Upper lobe of right lung (tissue), 1 donor: Measurements from ENCODE around the gene WFDC5. TPM values are rescaled to one million over a fixed set of nuclear protein-coding genes. Genes with fewer than 3 reads are reported as not detected.

ENCODE experiments used
- ATAC-seq: fragments of 200-7000 bp; cut with Tn5 transposase; one replicate; pipeline ENCODE4 v1.9.1; 2020; ENCODE audit warnings: mild to moderate bottlenecking, moderate library complexity
- DNase-seq: peaks from one replicate; pipeline ENCODE4 v3.0.0-alpha.2; 2020
- H3K27ac ChIP-seq: fragments of 200-600 bp; one replicate; pipeline ENCODE4 v1.8.0; 2022
- H3K27me3 ChIP-seq: fragments of 200-600 bp; one replicate; pipeline ENCODE4 v1.8.0; 2022; ENCODE audit warnings: mild to moderate bottlenecking
- H3K36me3 ChIP-seq: fragments of 200-600 bp; one replicate; pipeline ENCODE4 v1.8.0; 2022
- H3K4me1 ChIP-seq: fragments of 200-600 bp; one replicate; pipeline ENCODE4 v1.8.0; 2022
- H3K4me3 ChIP-seq: fragments of 200-600 bp; one replicate; pipeline ENCODE4 v1.8.0; 2022; ENCODE audit warnings: mild to moderate bottlenecking
- H3K9me3 ChIP-seq: fragments of 200-600 bp; one replicate; pipeline ENCODE4 v1.8.0; 2022
- intact Hi-C: fragments of 100-400 bp; cut with DNase I; formaldehyde crosslinking; loops from one replicate; pipeline ENCODE4 v1.11.0; 2022
- total RNA-seq: library from RNA; stranded (reverse); fragmentation: NEBNext Ultra II Directional; extraction: Animal tissue kit (Norgen Biotek cat#: 25700); gene quantifications from one replicate; pipeline ENCODE4 v1.2.1, GENCODE V29; 2021
- TF ChIP-seq, protein P1 (sequence below): fragments of 200-600 bp; IDR thresholded peaks from one replicate; pipeline ENCODE4 v1.8.0; 2022; ENCODE audit warnings: antibody characterized with exemption
- donor health status: DM: no; HTN: yes; CAD: no; lungs with severe emphysema.

WFDC5 gene
- total RNA-seq, 1 donor from 2014 or later, result 1.3 TPM

DNA sequence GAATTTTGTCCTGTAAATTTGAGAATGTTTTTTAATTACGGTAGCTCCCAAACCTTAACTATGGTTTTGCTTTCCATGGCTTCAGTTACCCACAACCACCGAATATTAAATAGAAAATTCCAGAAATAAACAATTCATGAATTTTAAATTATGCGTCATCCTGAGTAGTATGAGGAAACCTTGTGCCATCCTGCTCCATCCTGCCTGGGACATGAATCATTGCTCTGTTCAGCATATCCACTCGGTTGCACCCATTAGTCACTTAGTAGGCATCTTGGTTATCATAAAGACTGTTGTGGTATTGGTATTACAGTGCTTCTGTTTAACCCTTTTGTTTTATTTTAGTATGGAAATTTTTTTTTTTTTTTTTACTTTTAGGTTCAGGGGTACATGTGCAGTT is 53.7 kb downstream of the WFDC5 start:
- TF ChIP-seq, protein P1, sequence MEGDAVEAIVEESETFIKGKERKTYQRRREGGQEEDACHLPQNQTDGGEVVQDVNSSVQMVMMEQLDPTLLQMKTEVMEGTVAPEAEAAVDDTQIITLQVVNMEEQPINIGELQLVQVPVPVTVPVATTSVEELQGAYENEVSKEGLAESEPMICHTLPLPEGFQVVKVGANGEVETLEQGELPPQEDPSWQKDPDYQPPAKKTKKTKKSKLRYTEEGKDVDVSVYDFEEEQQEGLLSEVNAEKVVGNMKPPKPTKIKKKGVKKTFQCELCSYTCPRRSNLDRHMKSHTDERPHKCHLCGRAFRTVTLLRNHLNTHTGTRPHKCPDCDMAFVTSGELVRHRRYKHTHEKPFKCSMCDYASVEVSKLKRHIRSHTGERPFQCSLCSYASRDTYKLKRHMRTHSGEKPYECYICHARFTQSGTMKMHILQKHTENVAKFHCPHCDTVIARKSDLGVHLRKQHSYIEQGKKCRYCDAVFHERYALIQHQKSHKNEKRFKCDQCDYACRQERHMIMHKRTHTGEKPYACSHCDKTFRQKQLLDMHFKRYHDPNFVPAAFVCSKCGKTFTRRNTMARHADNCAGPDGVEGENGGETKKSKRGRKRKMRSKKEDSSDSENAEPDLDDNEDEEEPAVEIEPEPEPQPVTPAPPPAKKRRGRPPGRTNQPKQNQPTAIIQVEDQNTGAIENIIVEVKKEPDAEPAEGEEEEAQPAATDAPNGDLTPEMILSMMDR, result no peak
- Histone ChIP-seq H3K4me3 (no peak overlapping the region), H3K27ac (no peak overlapping the region), H3K27me3 (no peaks in the 10 kb centered on the region), H3K4me1 (no peaks in the 10 kb centered on the region), H3K9me3 (no peaks in the 10 kb centered on the region), H3K36me3 (peaks cover 15% of the 10 kb centered on the region)
- intact Hi-C loops, result no loop called here
- no peak for DNase-seq
- ATAC-seq, result no peak

DNA sequence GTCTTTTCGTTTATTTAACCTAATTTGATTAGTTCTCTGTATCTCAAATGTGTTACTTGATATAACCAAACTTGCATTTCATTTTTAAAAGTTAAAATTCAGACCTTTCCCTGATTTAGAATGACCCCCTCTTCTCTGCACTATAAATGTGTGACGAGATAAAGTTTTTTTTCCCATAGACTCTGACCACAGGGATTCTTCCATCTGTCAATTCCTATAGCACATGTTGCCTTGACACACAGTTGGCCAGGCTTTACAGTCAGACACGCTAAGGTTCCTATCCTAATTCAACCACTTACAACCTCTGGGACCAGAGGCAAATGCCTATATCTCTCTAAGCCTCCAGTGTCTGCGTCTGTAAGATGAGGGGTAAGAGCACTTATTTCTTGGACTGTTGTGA is 54.7 kb downstream of the WFDC5 start:
- Histone ChIP-seq H3K27ac (no peak overlapping the region), H3K4me3 (no peak overlapping the region), H3K27me3 (no peaks in the 10 kb centered on the region), H3K9me3 (no peaks in the 10 kb centered on the region), H3K36me3 (peaks cover 15% of the 10 kb centered on the region), H3K4me1 (no peaks in the 10 kb centered on the region)
- intact Hi-C loops, result no loop called here
- ATAC-seq (no peak), DNase-seq (no peak)
- TF ChIP-seq, protein P1, result no peak

Other genes with a start within 250 kb of the WFDC5 start
- gene YWHAB, start 229.5 kb downstream of the WFDC5 start, total RNA-seq, result 185 TPM
- 46.4 TPM for gene PABPC1L, start 205.1 kb downstream of the WFDC5 start, total RNA-seq
- gene TOMM34, start 154.8 kb downstream of the WFDC5 start, total RNA-seq, result 16.0 TPM
- 52.6 TPM for gene STK4, start 148.7 kb downstream of the WFDC5 start, total RNA-seq
- gene KCNS1, start 14.0 kb downstream of the WFDC5 start, total RNA-seq, result 1.6 TPM
- gene WFDC12, start 9.3 kb upstream of the WFDC5 start, total RNA-seq, result 1.8 TPM
- 4.1 TPM for gene PI3, start 59.7 kb upstream of the WFDC5 start, total RNA-seq
- not detected for gene SEMG1, start 91.9 kb upstream of the WFDC5 start, total RNA-seq
- gene SEMG2, start 106.2 kb upstream of the WFDC5 start, total RNA-seq, result not detected
- 966 TPM for gene SLPI, start 139.4 kb upstream of the WFDC5 start, total RNA-seq
- gene RBPJL, start 191.7 kb upstream of the WFDC5 start, total RNA-seq, result not detected
- gene MATN4, start 193.1 kb upstream of the WFDC5 start, total RNA-seq, result 0.29 TPM
- 345 TPM for gene SDC4, start 233.2 kb upstream of the WFDC5 start, total RNA-seq
- 46.5 TPM for gene SYS1, start 248.0 kb upstream of the WFDC5 start, total RNA-seq